ENCODE data around the gene DNLZ.
"Not testable (repeated sequence)": the region's sequence is repeated elsewhere in the genome, so short reads cannot be mapped to it uniquely, and the experiment has no call there.

DNLZ gene

GRCh38 chr9:136407061-136407460, 43.5 kb upstream of the DNLZ start:
- H2BK5ac ChIP-seq (ENCODE audit: low read depth, low read length, poor library complexity, severe bottlenecking); H3K4me2 ChIP-seq (ENCODE audit: low read length, poor library complexity, severe bottlenecking); H2AK5ac ChIP-seq (ENCODE audit: low read length, severe bottlenecking); H3K27ac ChIP-seq (ENCODE audit: low read length, poor library complexity, severe bottlenecking); H3K18ac ChIP-seq (ENCODE audit: low read depth in 1 of 2, low read length in 2 of 2); H4K8ac ChIP-seq (ENCODE audit: low read length); H3K23ac ChIP-seq (ENCODE audit: low read length in 2 of 2); H4K91ac ChIP-seq (ENCODE audit: low read length); H3K9ac ChIP-seq (ENCODE audit: low read length); H2AFZ ChIP-seq (ENCODE audit: low read depth, low read length); H2BK120ac ChIP-seq (ENCODE audit: low read depth, low read length); H3K14ac ChIP-seq (ENCODE audit: low read length in 2 of 2); H3K9me3 ChIP-seq (ENCODE audit: control insufficient read depth, low read length); H3K4ac ChIP-seq (ENCODE audit: low read depth in 1 of 2, low read length in 2 of 2); H2BK15ac ChIP-seq (ENCODE audit: low read depth, poor library complexity, severe bottlenecking); H2BK12ac ChIP-seq (ENCODE audit: low read length in 2 of 2); H3K4me3 ChIP-seq (ENCODE audit: insufficient read depth in 1 of 2, low read depth in 1 of 2, low read length in 2 of 2); DNase-seq; H3K27me3 ChIP-seq (ENCODE audit: control insufficient read depth in 1 of 2, insufficient read depth in 1 of 2, low read length in 2 of 2): not testable (repeated sequence)
- Histone ChIP-seq H3K4me1 (ENCODE audit: control insufficient read depth, insufficient read depth, low read depth, low read length) (peaks cover 19% of the 10 kb centered on the region), H3K79me1 (replicated peaks; ENCODE audit: low read length, poor library complexity, severe bottlenecking) (peaks cover 33% of the 10 kb centered on the region), H3K36me3 (ENCODE audit: control insufficient read depth in 1 of 2, insufficient read depth in 2 of 2, low read depth in 1 of 2, low read length in 2 of 2) (peaks cover 44 to 52% of the 10 kb centered on the region in 2 experiments)
- WGBS = 96% methylated on average over 22 of the region's 28 CpGs

- not testable (repeated sequence) for H3K23ac ChIP-seq (ENCODE audit: low read length in 2 of 2); H4K91ac ChIP-seq (ENCODE audit: low read length); H3K4me3 ChIP-seq (ENCODE audit: insufficient read depth in 1 of 2, low read depth in 1 of 2, low read length in 2 of 2); H2BK15ac ChIP-seq (ENCODE audit: low read depth, poor library complexity, severe bottlenecking); H3K27ac ChIP-seq (ENCODE audit: low read length, poor library complexity, severe bottlenecking); H3K4ac ChIP-seq (ENCODE audit: low read depth in 1 of 2, low read length in 2 of 2); H2BK120ac ChIP-seq (ENCODE audit: low read depth, low read length); H2AFZ ChIP-seq (ENCODE audit: low read depth, low read length); H3K27me3 ChIP-seq (ENCODE audit: control insufficient read depth in 1 of 2, insufficient read depth in 1 of 2, low read length in 2 of 2); H2AK5ac ChIP-seq (ENCODE audit: low read length, severe bottlenecking); H2BK12ac ChIP-seq (ENCODE audit: low read length in 2 of 2); H3K18ac ChIP-seq (ENCODE audit: low read depth in 1 of 2, low read length in 2 of 2); H3K14ac ChIP-seq (ENCODE audit: low read length in 2 of 2); H3K9me3 ChIP-seq (ENCODE audit: control insufficient read depth, low read length); H3K9ac ChIP-seq (ENCODE audit: low read length); H2BK5ac ChIP-seq (ENCODE audit: low read depth, low read length, poor library complexity, severe bottlenecking); H3K4me2 ChIP-seq (ENCODE audit: low read length, poor library complexity, severe bottlenecking); H4K8ac ChIP-seq (ENCODE audit: low read length); DNase-seq
- Histone ChIP-seq H3K79me1 (replicated peaks; ENCODE audit: low read length, poor library complexity, severe bottlenecking) (peaks cover 33% of the 10 kb centered on the region), H3K36me3 (ENCODE audit: control insufficient read depth in 1 of 2, insufficient read depth in 2 of 2, low read depth in 1 of 2, low read length in 2 of 2) (peaks cover 50 to 54% of the 10 kb centered on the region in 2 experiments), H3K4me1 (ENCODE audit: control insufficient read depth, insufficient read depth, low read depth, low read length) (peaks cover 12% of the 10 kb centered on the region)
- WGBS = 96% methylated on average over 10 of the region's 10 CpGs
These were observed 42.4 kb upstream of the DNLZ start for GRCh38 chr9:136405904-136406303.

GRCh38 chr9:136405481-136405880, 41.9 kb upstream of the DNLZ start:
- H3K79me1 ChIP-seq (replicated peaks; ENCODE audit: low read length, poor library complexity, severe bottlenecking) = peaks cover 33% of the 10 kb centered on the region
- H3K18ac ChIP-seq (ENCODE audit: low read depth in 1 of 2, low read length in 2 of 2) = no peak overlapping the region
- no peak overlapping the region for H2BK15ac ChIP-seq (ENCODE audit: low read depth, poor library complexity, severe bottlenecking)
- peaks cover 14% of the 10 kb centered on the region for H3K4me1 ChIP-seq (ENCODE audit: control insufficient read depth, insufficient read depth, low read depth, low read length)
- H3K36me3 ChIP-seq (ENCODE audit: control insufficient read depth in 1 of 2, insufficient read depth in 2 of 2, low read depth in 1 of 2, low read length in 2 of 2) = peaks cover 50 to 54% of the 10 kb centered on the region in 2 experiments
- H3K4me3 ChIP-seq (ENCODE audit: insufficient read depth in 1 of 2, low read depth in 1 of 2, low read length in 2 of 2) = no peak overlapping the region
- no peak overlapping the region for H2AK5ac ChIP-seq (ENCODE audit: low read length, severe bottlenecking)
- H3K27me3 ChIP-seq (ENCODE audit: control insufficient read depth in 1 of 2, insufficient read depth in 1 of 2, low read length in 2 of 2) = no peaks in the 10 kb centered on the region
- no peak overlapping the region for H2BK5ac ChIP-seq (ENCODE audit: low read depth, low read length, poor library complexity, severe bottlenecking)
- no peaks in the 10 kb centered on the region for H3K9me3 ChIP-seq (ENCODE audit: control insufficient read depth, low read length)
- no peak overlapping the region for H4K91ac ChIP-seq (ENCODE audit: low read length)
- no peak overlapping the region for H2BK120ac ChIP-seq (ENCODE audit: low read depth, low read length)
- H3K14ac ChIP-seq (ENCODE audit: low read length in 2 of 2) = no peak overlapping the region
- no peak overlapping the region for H3K27ac ChIP-seq (ENCODE audit: low read length, poor library complexity, severe bottlenecking)
- H2AFZ ChIP-seq (ENCODE audit: low read depth, low read length) = no peak overlapping the region
- H3K4ac ChIP-seq (ENCODE audit: low read depth in 1 of 2, low read length in 2 of 2) = no peak overlapping the region
- no peak overlapping the region for H4K8ac ChIP-seq (ENCODE audit: low read length)
- 95% methylated on average over 4 of the region's 7 CpGs for WGBS
- DNase-seq = no peak
- H3K23ac ChIP-seq (ENCODE audit: low read length in 2 of 2) = no peak overlapping the region
- H3K9ac ChIP-seq (ENCODE audit: low read length) = no peak overlapping the region
- no peak overlapping the region for H2BK12ac ChIP-seq (ENCODE audit: low read length in 2 of 2)
- H3K4me2 ChIP-seq (ENCODE audit: low read length, poor library complexity, severe bottlenecking) = no peak overlapping the region

GRCh38 chr9:136404801-136405136, 41.2 kb upstream of the DNLZ start:
- 93% methylated on average over 14 of the region's 14 CpGs for WGBS
- H3K36me3 ChIP-seq (ENCODE audit: control insufficient read depth in 1 of 2, insufficient read depth in 2 of 2, low read depth in 1 of 2, low read length in 2 of 2) = peaks cover 50 to 54% of the 10 kb centered on the region in 2 experiments
- peaks cover 14% of the 10 kb centered on the region for H3K4me1 ChIP-seq (ENCODE audit: control insufficient read depth, insufficient read depth, low read depth, low read length)
- H2AK5ac ChIP-seq (ENCODE audit: low read length, severe bottlenecking) = no peak overlapping the region
- H2BK120ac ChIP-seq (ENCODE audit: low read depth, low read length) = no peak overlapping the region
- no peak overlapping the region for H2BK12ac ChIP-seq (ENCODE audit: low read length in 2 of 2)
- H3K4ac ChIP-seq (ENCODE audit: low read depth in 1 of 2, low read length in 2 of 2) = no peak overlapping the region
- H3K18ac ChIP-seq (ENCODE audit: low read depth in 1 of 2, low read length in 2 of 2) = no peak overlapping the region
- no peak overlapping the region for H3K14ac ChIP-seq (ENCODE audit: low read length in 2 of 2)
- no peak overlapping the region for H3K27ac ChIP-seq (ENCODE audit: low read length, poor library complexity, severe bottlenecking)
- H2BK5ac ChIP-seq (ENCODE audit: low read depth, low read length, poor library complexity, severe bottlenecking) = no peak overlapping the region
- H3K9me3 ChIP-seq (ENCODE audit: control insufficient read depth, low read length) = no peaks in the 10 kb centered on the region
- no peak overlapping the region for H2BK15ac ChIP-seq (ENCODE audit: low read depth, poor library complexity, severe bottlenecking)
- H3K4me3 ChIP-seq (ENCODE audit: insufficient read depth in 1 of 2, low read depth in 1 of 2, low read length in 2 of 2) = no peak overlapping the region
- H2AFZ ChIP-seq (ENCODE audit: low read depth, low read length) = no peak overlapping the region
- peak overlapping the region; percentile 34 for H4K91ac ChIP-seq (ENCODE audit: low read length)
- no peak overlapping the region for H4K8ac ChIP-seq (ENCODE audit: low read length)
- H3K9ac ChIP-seq (ENCODE audit: low read length) = no peak overlapping the region
- no peaks in the 10 kb centered on the region for H3K27me3 ChIP-seq (ENCODE audit: control insufficient read depth in 1 of 2, insufficient read depth in 1 of 2, low read length in 2 of 2)
- DNase-seq = no peak
- H3K23ac ChIP-seq (ENCODE audit: low read length in 2 of 2) = no peak overlapping the region
- peaks cover 29% of the 10 kb centered on the region for H3K79me1 ChIP-seq (replicated peaks; ENCODE audit: low read length, poor library complexity, severe bottlenecking)
- no peak overlapping the region for H3K4me2 ChIP-seq (ENCODE audit: low read length, poor library complexity, severe bottlenecking)

Data from mesenchymal stem cell (in vitro differentiated cells and primary cell).